GM18498 (cell line): Measurements from ENCODE around the gene PPP2R3A.

ENCODE experiments used
- ATAC-seq: cut with Tn5 transposase; IDR thresholded peaks from one replicate; pipeline ENCODE4 v1.9.1; 2021; ENCODE audit warnings: mild to moderate bottlenecking, moderate library complexity; ENCODE audit not compliant: unreplicated experiment

PPP2R3A gene

DNA sequence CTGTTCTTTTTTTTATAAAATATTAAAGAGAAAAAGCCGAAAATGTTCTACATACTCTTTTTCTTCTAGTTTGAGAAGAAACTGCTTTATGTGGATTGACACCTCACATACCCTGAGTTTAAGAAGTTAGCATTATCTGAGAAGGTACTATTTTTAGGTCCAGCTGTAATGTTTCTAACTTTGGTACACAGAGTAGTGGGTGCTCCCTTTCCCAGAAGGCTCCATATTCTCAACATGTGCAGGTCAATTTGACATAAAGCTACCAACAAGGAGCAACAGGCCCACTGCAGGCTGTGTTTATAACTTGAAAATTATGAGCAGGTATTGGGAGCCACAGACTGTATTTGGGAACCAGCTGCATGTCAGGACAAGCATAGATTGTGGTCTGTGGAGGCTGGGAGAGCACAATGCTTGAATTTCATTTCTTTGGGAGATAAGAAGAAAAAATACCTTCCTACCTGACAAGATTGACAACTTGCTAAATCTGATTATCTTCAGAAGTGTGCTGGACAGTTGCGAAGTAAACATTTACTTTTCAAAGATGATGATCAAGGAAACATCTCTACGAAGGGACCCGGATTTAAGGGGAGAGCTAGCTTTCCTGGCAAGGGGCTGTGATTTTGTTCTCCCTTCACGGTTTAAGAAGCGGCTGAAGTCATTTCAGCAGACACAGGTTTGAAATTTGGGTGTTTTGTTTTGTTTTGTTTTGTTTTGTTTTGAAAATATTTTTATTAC lies 57.2 kb downstream of the PPP2R3A start:
- ATAC-seq, result no peak

DNA sequence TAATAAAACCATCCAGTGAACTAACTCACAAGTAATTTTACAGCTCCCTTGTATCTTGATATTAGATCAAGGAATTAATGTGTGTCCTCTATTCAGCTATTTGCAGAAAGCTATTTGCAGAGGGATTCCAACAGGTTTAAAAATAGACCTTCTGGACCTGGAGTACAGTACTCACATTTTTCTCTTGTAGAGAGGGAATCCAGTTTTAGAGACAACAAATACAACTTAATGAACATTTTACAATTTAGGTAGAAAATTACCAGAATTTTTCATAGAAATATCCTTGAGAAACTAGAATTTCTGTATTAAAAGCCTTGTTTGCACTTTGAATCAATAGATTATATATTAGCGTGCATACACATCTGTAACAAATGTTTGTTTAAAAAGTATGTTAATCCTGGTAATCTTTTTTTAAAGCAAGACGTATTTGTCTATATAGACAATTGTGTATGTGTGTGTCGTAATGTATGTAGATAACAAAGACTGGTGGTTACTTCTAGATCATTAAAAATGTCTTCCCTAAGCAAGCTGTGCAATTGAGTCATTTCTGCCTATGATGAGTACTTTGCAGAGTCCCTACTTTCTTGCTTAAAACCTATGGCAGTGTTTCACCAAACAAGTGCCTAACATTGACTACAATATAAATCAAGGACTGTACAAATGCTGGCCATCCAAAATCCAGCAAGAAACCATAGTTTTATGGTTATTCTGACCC lies 57.9 kb downstream of the PPP2R3A start:
- no peak for ATAC-seq

DNA sequence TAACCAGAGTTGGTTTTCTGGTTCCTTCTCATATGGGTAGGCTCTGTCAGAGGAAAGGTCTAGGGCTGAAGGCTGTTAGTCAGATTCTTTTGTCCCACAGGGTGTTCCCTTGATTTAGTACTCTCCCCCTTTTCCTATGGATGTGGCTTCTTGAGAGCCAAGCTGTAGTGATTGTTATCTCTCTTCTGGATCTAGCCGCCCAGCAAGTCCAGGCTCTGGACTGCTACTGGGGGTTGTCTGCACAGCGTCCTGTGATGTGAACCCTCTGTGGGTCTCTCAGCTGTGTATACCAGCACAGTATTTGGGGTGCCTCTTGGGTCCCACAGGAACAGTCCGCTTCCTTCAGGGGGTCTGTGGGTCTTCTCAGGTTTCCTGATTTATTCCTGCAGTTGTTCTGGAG lies 70.8 kb downstream of the PPP2R3A start:
- ATAC-seq, result no peak

GRCh38 chr3:136038668-136039067 lies 73.1 kb downstream of the PPP2R3A start:
- ATAC-seq, result no peak

DNA sequence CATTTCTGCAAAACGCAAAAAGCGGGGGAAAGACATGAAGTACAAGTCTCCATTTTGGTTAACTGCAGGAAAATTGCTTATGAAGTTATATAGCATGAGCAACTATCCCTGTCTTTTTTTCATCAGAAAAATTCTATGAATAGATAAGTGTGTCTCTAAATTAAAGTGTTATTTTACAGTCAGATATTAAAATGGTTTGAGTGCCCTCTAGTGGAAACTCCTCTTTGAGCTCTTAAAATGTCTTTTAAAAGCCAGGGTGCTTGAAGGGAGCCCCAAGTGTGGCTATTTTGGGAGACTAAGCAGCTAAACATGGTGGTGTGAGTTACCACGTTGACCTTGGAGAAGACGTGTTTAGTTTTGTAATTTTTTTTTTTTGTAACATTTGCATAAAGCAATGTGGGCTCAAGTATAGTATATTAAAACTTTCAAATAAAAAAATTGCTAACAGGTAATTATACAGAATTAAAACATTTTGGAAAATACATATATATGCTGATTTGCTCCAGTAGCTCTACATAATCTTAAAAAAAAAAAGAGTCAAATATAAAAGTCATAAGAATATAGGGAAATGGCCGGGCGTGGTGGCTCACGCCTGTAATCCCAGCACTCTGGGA lies 77.2 kb downstream of the PPP2R3A start:
- ATAC-seq, result no peak

- ATAC-seq, result no peak
Measured at GRCh38 chr3:136044980-136045745, 79.6 kb downstream of the PPP2R3A start.

- ATAC-seq, result no peak
Measured at GRCh38 chr3:136048068-136048467, 82.5 kb downstream of the PPP2R3A start.

GRCh38 chr3:136050250-136050649 lies 84.7 kb downstream of the PPP2R3A start:
- ATAC-seq, result no peak

- ATAC-seq, result no peak
Measured at GRCh38 chr3:136055491-136055890, 90.0 kb downstream of the PPP2R3A start.

DNA sequence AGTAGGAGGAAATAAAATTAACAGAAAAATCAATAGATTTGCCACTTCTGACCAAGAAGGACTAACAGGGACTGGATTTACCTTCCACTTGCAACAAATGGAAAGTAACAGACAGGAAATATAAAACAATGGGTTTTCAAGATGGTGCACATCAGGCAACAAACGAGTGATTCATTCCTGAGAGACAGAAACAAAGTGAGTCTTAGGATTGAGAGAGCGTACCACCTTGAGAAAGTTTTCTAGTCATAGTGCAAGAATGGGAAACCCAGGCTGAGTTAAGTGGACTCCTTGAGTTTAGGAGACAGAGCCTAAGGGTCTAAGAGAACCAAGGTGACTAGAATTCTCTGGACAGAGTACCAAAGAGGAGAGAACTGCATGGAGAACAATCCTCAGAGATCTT lies 101.7 kb downstream of the PPP2R3A start:
- no peak for ATAC-seq

DNA sequence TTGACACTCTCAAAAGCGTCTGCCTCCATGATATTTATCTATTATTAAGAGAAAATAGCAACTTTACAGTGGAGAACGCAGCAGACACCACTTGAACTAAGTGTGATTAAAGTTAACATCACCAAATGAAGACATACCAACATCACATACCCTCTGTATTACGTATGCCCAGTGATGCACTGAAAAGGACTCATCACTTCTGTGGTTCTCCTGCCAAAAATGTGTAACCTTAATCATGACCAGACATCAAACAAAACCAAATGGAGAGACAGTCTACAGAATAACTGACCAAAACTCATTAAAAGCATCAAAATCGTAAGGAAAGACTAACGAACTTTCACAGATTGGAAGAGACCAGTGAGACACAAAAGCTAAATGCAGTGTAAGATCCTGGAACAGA lies 103.2 kb downstream of the PPP2R3A start:
- ATAC-seq, result no peak

DNA sequence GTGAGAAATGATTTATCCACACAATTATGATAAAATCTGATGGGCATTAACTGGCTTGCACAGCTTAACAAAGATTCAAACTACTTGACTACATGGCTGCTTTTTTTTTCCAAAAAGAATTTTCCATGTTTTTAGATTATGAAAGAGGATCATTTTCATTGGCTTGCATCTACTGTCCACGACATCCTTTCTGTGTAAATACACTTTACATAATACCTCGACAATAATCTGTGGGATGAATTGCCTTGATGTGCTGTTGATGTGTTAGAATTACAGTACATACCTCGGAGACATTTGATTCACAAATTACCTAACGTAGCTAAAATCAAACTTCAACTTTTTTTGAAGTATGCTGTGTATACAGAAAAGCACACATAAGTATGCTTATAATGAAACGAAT lies 104.4 kb downstream of the PPP2R3A start:
- no peak for ATAC-seq

DNA sequence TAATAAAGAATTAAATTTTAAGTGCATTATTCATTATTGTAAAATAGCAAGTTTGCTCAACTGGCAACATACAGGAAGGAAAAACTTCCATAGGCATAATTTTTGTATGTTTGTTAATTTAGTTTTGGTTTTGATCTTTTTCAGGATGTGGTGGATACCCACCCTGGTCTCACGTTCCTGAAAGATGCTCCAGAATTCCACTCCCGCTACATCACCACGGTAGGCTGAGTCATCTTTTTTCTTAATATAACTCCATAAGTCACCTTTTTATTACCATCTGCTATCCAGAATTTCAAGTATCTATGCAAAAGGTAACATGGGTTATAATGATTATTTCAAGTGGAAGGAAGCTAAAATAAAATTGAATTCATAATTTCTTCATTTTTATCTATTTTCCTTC lies 104.8 kb downstream of the PPP2R3A start:
- ATAC-seq, result no peak

DNA sequence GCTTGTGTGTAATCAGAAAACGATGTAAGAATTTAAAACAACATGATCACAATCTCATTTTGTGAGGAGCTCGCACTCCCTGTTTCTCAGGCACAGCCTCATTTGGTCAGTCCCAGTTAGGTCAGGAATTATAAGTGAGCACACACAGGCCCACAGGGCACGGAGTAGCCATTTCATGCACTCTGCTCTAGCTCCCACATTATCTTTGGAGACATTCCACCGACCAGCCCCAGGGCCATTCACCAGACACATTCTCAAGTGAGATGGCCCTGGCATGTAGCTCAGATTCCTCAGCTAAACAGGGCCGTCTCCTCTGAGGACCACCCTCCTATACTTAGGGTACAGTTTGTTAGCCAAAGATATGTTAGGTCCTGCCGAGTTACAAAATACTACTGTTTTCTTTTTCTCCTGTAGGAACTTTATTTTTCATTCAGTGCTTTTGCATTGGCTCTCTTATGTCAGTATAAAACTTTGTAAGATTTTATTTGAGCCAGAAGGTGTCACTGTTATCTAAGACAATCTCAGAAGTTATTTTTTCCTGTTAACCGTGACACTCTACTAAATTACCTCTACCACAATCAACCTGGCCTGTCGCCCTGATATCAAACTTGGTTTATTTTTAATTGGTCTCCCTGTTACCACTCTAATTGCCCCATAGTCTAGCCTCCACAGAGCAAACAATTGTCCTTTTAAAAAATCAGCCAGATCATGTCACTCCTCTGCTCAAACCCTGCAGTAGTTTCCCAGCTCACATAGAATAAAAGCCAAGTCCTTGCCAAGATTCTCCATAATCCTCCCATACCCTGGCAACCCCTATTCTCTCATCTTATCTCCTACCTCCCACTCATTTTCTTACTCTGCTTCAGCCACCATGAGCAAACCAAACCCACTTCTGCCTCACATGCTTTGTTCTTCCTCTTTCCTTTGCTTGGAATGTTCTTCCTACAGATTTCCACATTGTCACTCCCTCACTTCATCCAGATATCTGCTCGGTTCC lies 105.7 kb downstream of the PPP2R3A start:
- no peak for ATAC-seq

GRCh38 chr3:136074546-136075170 lies 109.1 kb downstream of the PPP2R3A start:
- no peak for ATAC-seq

GRCh38 chr3:136075218-136075808 lies 109.8 kb downstream of the PPP2R3A start:
- no peak for ATAC-seq

DNA sequence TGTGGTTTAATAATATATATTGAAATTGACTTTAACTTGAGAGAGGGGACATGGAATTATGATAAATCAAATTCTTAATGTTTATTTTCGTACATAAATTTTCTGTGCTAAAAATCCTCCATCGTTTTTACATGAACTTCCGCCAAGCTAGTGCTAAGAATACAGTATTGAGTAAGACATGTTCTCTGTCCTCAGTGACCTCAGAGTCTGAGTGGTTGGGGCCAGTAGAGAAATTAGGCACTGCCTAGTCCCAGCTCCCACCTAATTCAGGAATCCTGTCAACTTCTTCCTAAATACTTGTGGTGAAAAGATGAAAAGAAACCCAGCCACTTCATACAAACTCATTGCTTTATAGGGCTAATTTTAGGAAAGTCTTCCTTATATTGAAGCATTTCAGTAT lies 110.3 kb downstream of the PPP2R3A start:
- no peak for ATAC-seq

GRCh38 chr3:136078421-136079364 lies 113.2 kb downstream of the PPP2R3A start:
- ATAC-seq, result no peak
